Measurements from ENCODE around the gene CFAP99. TPM values are rescaled to one million over a fixed set of nuclear protein-coding genes. Genes with fewer than 3 reads are reported as not detected.

Gene CFAP99
- total and polyA plus RNA-seq, 2 donors (not counting 1 experiment from before 2014, with no cell fraction given) = not detected

DNA sequence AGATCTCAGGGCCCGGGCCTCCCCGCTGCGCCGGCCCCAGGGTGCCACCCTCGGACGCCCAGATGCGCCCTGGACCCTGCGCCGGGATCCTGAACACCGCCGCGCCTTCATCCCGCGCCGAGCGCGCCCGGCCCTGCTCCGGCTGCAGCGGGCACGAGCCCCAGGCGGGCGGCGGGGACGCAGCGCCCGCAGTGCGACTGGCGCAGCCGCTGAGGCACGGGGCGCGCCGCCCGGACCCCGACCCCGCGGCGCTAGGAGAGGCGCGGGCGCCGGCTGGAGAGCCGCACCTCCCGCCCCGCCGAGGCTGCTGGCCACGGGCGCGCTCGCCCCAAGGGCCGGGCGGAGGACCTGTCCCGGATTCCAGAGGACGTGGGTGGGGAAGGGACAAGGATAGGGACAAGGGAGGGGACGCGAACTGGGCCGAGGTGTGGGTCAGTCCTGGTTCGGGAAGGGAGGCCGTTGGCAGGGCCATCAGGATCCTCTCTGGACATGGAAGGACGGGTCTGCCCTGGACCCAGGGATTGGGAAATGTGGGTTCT, 1.5 kb upstream of the CFAP99 start:
- CTCF ChIA-PET = interaction anchor here (2.4 kb wide), 1 partner anchor 197 kb away, joined by 9 read pairs; no protein-coding TSS in a partner anchor
- TF ChIP-seq EZH2 (IDR thresholded peaks at IDR 0.05; ENCODE audit: borderline replicate concordance, insufficient read depth, low read depth, low read length, poor library complexity, severe bottlenecking) (no peak), CTCF (IDR thresholded peaks at IDR 0.05) (no peak)
- peak overlapping the region; percentile 88 for H3K4me3 Mint-ChIP-seq
- Histone ChIP-seq H3K36me3 (replicated peaks in 1 of 2; ENCODE audit: control extremely low read depth in 1 of 2, control insufficient read depth in 1 of 2, extremely low read depth in 1 of 2, insufficient read depth in 2 of 2, low read length in 1 of 2) (no peaks in the 10 kb centered on the region), H3K9ac (ENCODE audit: low read length) (peak overlapping the region; percentile 54), H4K20me1 (ENCODE audit: control insufficient read depth, insufficient read depth, low read length, poor library complexity, severe bottlenecking) (no peaks in the 10 kb centered on the region), H3K27ac (ENCODE audit: low read length in 2 of 2) (no peak overlapping the region), H3K79me2 (ENCODE audit: control insufficient read depth, insufficient read depth, low read length) (no peaks in the 10 kb centered on the region), H3K4me2 (replicated peaks; ENCODE audit: low read depth, low read length, poor library complexity, severe bottlenecking) (peak overlapping the region; percentile 93), H3K27me3 (replicated peaks in 1 of 4; ENCODE audit: control extremely low read depth in 1 of 4, control insufficient read depth in 3 of 4, insufficient read depth in 4 of 4, low read length in 3 of 4) (peaks cover 0 to 64% (median 32%) of the 10 kb centered on the region in 4 experiments), H3K4me1 (ENCODE audit: control insufficient read depth in 2 of 2, insufficient read depth in 2 of 2, low read length in 2 of 2) (peaks cover 49 to 54% of the 10 kb centered on the region in 2 donors), H3K4me3 (ENCODE audit: control extremely low read depth in 1 of 5, extremely low read depth in 1 of 5, insufficient read depth in 1 of 5, low read depth in 2 of 5, low read length in 4 of 5) (peak overlapping the region in 3 of 5 experiments; percentile 16 to 59 (median 49)), H2AFZ (ENCODE audit: insufficient read depth, low read depth, low read length, poor library complexity, severe bottlenecking) (peak overlapping the region; percentile 68), H3K9me3 (ENCODE audit: control extremely low read depth in 1 of 3, control insufficient read depth in 2 of 3, insufficient read depth in 1 of 3, low read length in 2 of 3) (peaks cover 0 to 17% (median 0%) of the 10 kb centered on the region in 3 donors)
- ATAC-seq (ENCODE audit: low read depth) (no peak), DNase-seq (peak; percentile 59)
- intact Hi-C loops (cut with micrococcal nuclease) = loop anchor here (5.0 kb wide), 1 partner anchor 560 kb away; the partner anchor contains the start of gene LETM1
- peaks cover 38% of the 10 kb centered on the region for H3K27me3 Mint-ChIP-seq
- peak overlapping the region; percentile 53 for H3K27ac Mint-ChIP-seq
- POLR2A ChIA-PET = no interaction called here
- no peaks in the 10 kb centered on the region for H3K9me3 Mint-ChIP-seq (ENCODE audit: insufficient read depth)
- H3K4me1 Mint-ChIP-seq = peaks cover 59% of the 10 kb centered on the region
- WGBS (ENCODE audit: insufficient coverage) = 2% methylated on average over 61 of the region's 61 CpGs

Measured in B cell (primary cell).